B cell (primary cell): ENCODE data around the gene CA11. TPM values are rescaled to one million over a fixed set of nuclear protein-coding genes. Genes with fewer than 3 reads are reported as not detected.

Experiments
- ATAC-seq: fragments of 200-7000 bp; cut with Tn5 transposase; one replicate; pipeline ENCODE4 v1.10.0; 2021; ENCODE audit warnings: low read depth, mild to moderate bottlenecking, moderate number of reproducible peaks, moderate library complexity
- CTCF ChIA-PET: fragments of 350-600 bp; sonication (Branson Sonifier 250); formaldehyde crosslinking; loops from one replicate; lab custom pipeline; 2021; ENCODE audit warnings: antibody characterized with exemption, inconsistent platforms; lab: Charles Lee
- POLR2A ChIA-PET: fragments of 350-600 bp; sonication (Branson Sonifier 250); formaldehyde crosslinking; loops from one replicate; lab custom pipeline; 2021; ENCODE audit warnings: antibody characterized with exemption; lab: Charles Lee
- DNase-seq: peaks from one replicate; pipeline ENCODE4 v3.0.0; 2013
- H2AFZ ChIP-seq: 2 replicates; pipeline ENCODE4 v1.6.1; 2012; ENCODE audit warnings: mild to moderate bottlenecking, low read depth, low read length; ENCODE audit not compliant: insufficient read depth, poor library complexity, severe bottlenecking
- H3K27ac ChIP-seq, 2 donors: 1 replicate in 1 of 2; 2 replicates in 1 of 2; pipeline ENCODE4 v1.5.1; 2012 to 2013; ENCODE audit warnings: low read length in 2 of 2, mild to moderate bottlenecking in 2 of 2, moderate library complexity in 1 of 2
- H3K27me3 ChIP-seq, 4 experiments: fragments of 200-600 bp in 1 of 4; sonication (generic) in 1 of 4; replicated peaks in 1 of 4; 1 replicate in 2 of 4; 2 replicates in 2 of 4; pipeline versions ENCODE4 v1.6.1 to v1.7.0; 2013 to 2016; ENCODE audit warnings: low read length in 3 of 4, mild to moderate bottlenecking in 2 of 4, mixed read lengths in 1 of 4, moderate library complexity in 1 of 4; ENCODE audit not compliant: insufficient read depth in 4 of 4, control insufficient read depth in 3 of 4; ENCODE audit errors: control extremely low read depth in 1 of 4
- H3K36me3 ChIP-seq, 2 experiments: replicated peaks in 1 of 2; 1 replicate in 1 of 2; 2 replicates in 1 of 2; pipeline versions ENCODE4 v1.6.1 to v1.7.1; 2013; ENCODE audit warnings: low read length in 1 of 2; ENCODE audit not compliant: insufficient read depth in 2 of 2, control insufficient read depth in 1 of 2; ENCODE audit errors: control extremely low read depth in 1 of 2, extremely low read depth in 1 of 2
- H3K4me1 ChIP-seq, 2 donors: fragments of 200-600 bp in 1 of 2; sonication (generic) in 1 of 2; 1 replicate in 1 of 2; 2 replicates in 1 of 2; pipeline versions ENCODE4 v1.5.1 to v1.6.1; 2013 to 2017; ENCODE audit warnings: low read length in 2 of 2; ENCODE audit not compliant: control insufficient read depth in 2 of 2, insufficient read depth in 2 of 2
- H3K4me2 ChIP-seq: replicated peaks from 2 replicates; pipeline ENCODE3; 2012; ENCODE audit warnings: mild to moderate bottlenecking, low read depth, low read length; ENCODE audit not compliant: poor library complexity, severe bottlenecking
- H3K4me3 ChIP-seq, 5 experiments: fragments of 200-600 bp in 1 of 5; sonication (generic) in 1 of 5; 1 replicate in 3 of 5; 2 replicates in 2 of 5; pipeline versions ENCODE4 v1.5.1 to v1.7.0; 2011 to 2016; ENCODE audit warnings: low read length in 4 of 5, mild to moderate bottlenecking in 4 of 5, low read depth in 2 of 5, control low read depth in 1 of 5, moderate library complexity in 1 of 5; ENCODE audit not compliant: insufficient read depth in 1 of 5; ENCODE audit errors: control extremely low read depth in 1 of 5, extremely low read depth in 1 of 5
- H3K79me2 ChIP-seq: fragments of 200-600 bp; sonication (generic); one replicate; pipeline ENCODE4 v1.6.0; 2016; ENCODE audit warnings: low read length; ENCODE audit not compliant: control insufficient read depth, insufficient read depth
- H3K9ac ChIP-seq: fragments of 200-600 bp; sonication (generic); 2 replicates; pipeline ENCODE4 v1.6.1; 2017; ENCODE audit warnings: mild to moderate bottlenecking, low read length, moderate library complexity
- H3K9me3 ChIP-seq, 3 donors: one replicate each; pipeline versions ENCODE4 v1.6.1 to v1.7.1; 2013; ENCODE audit warnings: low read length in 2 of 3; ENCODE audit not compliant: control insufficient read depth in 2 of 3, insufficient read depth in 1 of 3; ENCODE audit errors: control extremely low read depth in 1 of 3
- H4K20me1 ChIP-seq: 2 replicates; pipeline ENCODE4 v1.6.0; 2012; ENCODE audit warnings: mild to moderate bottlenecking, low read length; ENCODE audit not compliant: insufficient read depth, control insufficient read depth, poor library complexity, severe bottlenecking
- H3K27ac Mint-ChIP-seq: one replicate; pipeline ENCODE4 v1.8.0; 2021; ENCODE audit warnings: mixed read lengths
- H3K27me3 Mint-ChIP-seq: one replicate; pipeline ENCODE4 v1.8.0; 2021; ENCODE audit warnings: mixed read lengths
- H3K4me1 Mint-ChIP-seq: one replicate; pipeline ENCODE4 v1.8.0; 2021; ENCODE audit warnings: mixed read lengths
- H3K4me3 Mint-ChIP-seq: one replicate; pipeline ENCODE4 v1.8.0; 2021; ENCODE audit warnings: mixed read lengths
- H3K9me3 Mint-ChIP-seq: one replicate; pipeline ENCODE4 v1.8.0; 2022; ENCODE audit warnings: mixed read lengths; ENCODE audit not compliant: insufficient read depth
- CTCF ChIP-seq: fragments of 200-600 bp; IDR thresholded peaks from one replicate; pipeline ENCODE4 v1.8.0; 2022; ENCODE audit warnings: antibody characterized with exemption, mild to moderate bottlenecking
- EZH2 ChIP-seq: IDR thresholded peaks from 2 replicates; pipeline ENCODE4 v1.6.1; 2012; ENCODE audit warnings: borderline replicate concordance, low read depth, mild to moderate bottlenecking, moderate library complexity, low read length; ENCODE audit not compliant: insufficient read depth, poor library complexity, severe bottlenecking
- WGBS: methylation state at CpG from one replicate; pipeline ENCODE4 v1.1.5; 2013; ENCODE audit warnings: missing lambda C conversion rate; ENCODE audit not compliant: insufficient coverage; 5-methylcytosine and 5-hydroxymethylcytosine counted together
- intact Hi-C: fragments of 100-400 bp; cut with micrococcal nuclease; formaldehyde crosslinking; loops from one replicate; pipeline ENCODE4 v1.10.0; 2022
- polyA plus RNA-seq: library from polyadenylated mRNA; depleted of rRNA; stranded (reverse); fragments of >200 nt; gene quantifications from 2 replicates; pipeline ENCODE4 v1.2.3, GENCODE V29; 2012
- total RNA-seq, 2 donors: library from RNA; stranded (reverse); fragments of 120-200 nt in 1 of 2; gene quantifications; 1 replicate in 1 of 2; 2 replicates in 1 of 2; pipeline versions ENCODE4 v1.2.3 to v1.2.4, GENCODE V29; 2013 to 2022

Gene CA11
- total and polyA plus RNA-seq, 2 donors (not counting 1 experiment from before 2014, with no cell fraction given): 6.5 to 27.7 TPM

GRCh38 chr19:48607359-48607755, 38.6 kb downstream of the CA11 start:
- ChIA-PET CTCF (interaction anchor here (0.6 to 4.8 kb wide), 12 partner anchors 10 to 341 kb away, joined by 3 to 51 read pairs (median 11); partner anchors contain the start of genes CA11, GRWD1, RPL18 and SPHK2), POLR2A (no interaction called here)
- H3K4me3 Mint-ChIP-seq: no peak overlapping the region
- Histone ChIP-seq H4K20me1 (no peaks in the 10 kb centered on the region), H3K27me3 (no peaks in the 10 kb centered on the region), H3K9me3 (no peaks in the 10 kb centered on the region), H3K27ac (no peak overlapping the region), H3K9ac (no peak overlapping the region), H2AFZ (no peak overlapping the region), H3K79me2 (no peaks in the 10 kb centered on the region), H3K4me1 (peaks cover 0 to 8% of the 10 kb centered on the region in 2 donors), H3K4me3 (no peak overlapping the region), H3K4me2 (no peak overlapping the region), H3K36me3 (no peaks in the 10 kb centered on the region)
- 97% methylated on average over 4 of the region's 7 CpGs for WGBS
- intact Hi-C loops: no loop called here
- no peaks in the 10 kb centered on the region for H3K27me3 Mint-ChIP-seq
- H3K9me3 Mint-ChIP-seq: no peaks in the 10 kb centered on the region
- DNase-seq (no peak), ATAC-seq (no peak)
- TF ChIP-seq CTCF (no peak), EZH2 (no peak)
- peaks cover 5% of the 10 kb centered on the region for H3K4me1 Mint-ChIP-seq
- no peak overlapping the region for H3K27ac Mint-ChIP-seq

- intact Hi-C loops: no loop called here
- Mint-ChIP-seq H3K4me3 (no peak within 1 kb of the TSS), H3K27ac (no peak within 1 kb of the TSS), H3K27me3 (no peaks in the 10 kb centered on the region), H3K9me3 (no peaks in the 10 kb centered on the region), H3K4me1 (peaks cover 5% of the 10 kb centered on the region)
- H2AFZ ChIP-seq: no peak within 1 kb of the TSS
- POLR2A ChIA-PET: no interaction called here
- DNase-seq (no peak), ATAC-seq (no peak)
- H3K9ac ChIP-seq: no peak within 1 kb of the TSS
- CTCF ChIA-PET: interaction anchor here (0.7 to 4.8 kb wide), 10 partner anchors 11 to 273 kb away, joined by 3 to 51 read pairs (median 13); partner anchors contain the start of genes CA11, GRWD1, RPL18 and SPHK2
- H3K9me3 ChIP-seq: no peaks in the 10 kb centered on the region
- H3K4me1 ChIP-seq: peaks cover 0 to 8% of the 10 kb centered on the region in 2 donors
- TF ChIP-seq CTCF: no peak
- TF ChIP-seq EZH2: no peak
- H3K79me2 ChIP-seq: no peaks in the 10 kb centered on the region
- no peak within 1 kb of the TSS for H3K27ac ChIP-seq
- no peak within 1 kb of the TSS for H3K4me2 ChIP-seq
- 95% methylated on average over 38 of the region's 39 CpGs for WGBS
- no peaks in the 10 kb centered on the region for H3K36me3 ChIP-seq
- no peaks in the 10 kb centered on the region for H3K27me3 ChIP-seq
- no peak within 1 kb of the TSS for H3K4me3 ChIP-seq
- H4K20me1 ChIP-seq: no peaks in the 10 kb centered on the region
These were observed 39.3 kb downstream of the CA11 start, which contains the start of gene SPACA4 for GRCh38 chr19:48606463-48607358. Gene SPACA4 (plus strand): TSS chr19:48606742. CDS start chr19:48606979, 237 bp downstream.
